Upper lobe of left lung (tissue), 6 donors: ENCODE results near the gene ADAMTSL2. TPM values are rescaled to one million over a fixed set of nuclear protein-coding genes. Genes with fewer than 3 reads are reported as not detected.

Experiments
- ATAC-seq, 2 donors: fragments of 200-7000 bp; cut with Tn5 transposase; one replicate each; pipeline ENCODE4 v1.9.1; 2022; ENCODE audit warnings: mild to moderate bottlenecking in 2 of 2, moderate library complexity in 2 of 2; ENCODE audit not compliant: low FRiP score in 2 of 2
- DNase-seq, 2 donors: peaks; one replicate each; pipeline ENCODE4 v3.0.0-alpha.2; 2019 to 2020
- H3K27ac ChIP-seq, 4 donors: fragments of 200-600 bp; sonication (generic); one replicate each; pipeline ENCODE4 v1.5.1; 2016 to 2019
- H3K27me3 ChIP-seq, 4 donors: fragments of 200-600 bp; sonication (generic); one replicate each; pipeline ENCODE4 v1.5.1; 2017 to 2019
- H3K36me3 ChIP-seq, 4 donors: fragments of 200-600 bp; sonication (generic); one replicate each; pipeline ENCODE4 v1.5.1; 2016 to 2019
- H3K4me1 ChIP-seq, 4 donors: fragments of 200-600 bp; sonication (generic); one replicate each; pipeline ENCODE4 v1.5.1; 2018 to 2019
- H3K4me3 ChIP-seq, 4 donors: fragments of 200-600 bp; sonication (generic); one replicate each; pipeline ENCODE4 v1.5.1; 2017 to 2019; ENCODE audit warnings: mild to moderate bottlenecking in 2 of 4, moderate library complexity in 1 of 4
- H3K9me3 ChIP-seq, 4 donors: fragments of 200-600 bp; sonication (generic); one replicate each; pipeline ENCODE4 v1.5.1; 2018 to 2019
- CTCF ChIP-seq, 6 experiments: fragments of 450-650 bp in 4 of 6; fragments of 200-600 bp in 2 of 6; sonication (generic) in 2 of 6; IDR thresholded peaks; one replicate each; pipeline ENCODE4 v1.5.1; 2016 to 2019; ENCODE audit warnings: antibody characterized with exemption in 6 of 6
- EP300 ChIP-seq, 4 donors: sonication (generic); formaldehyde crosslinking; IDR thresholded peaks; one replicate each; pipeline ENCODE4 v1.5.1; 2017; ENCODE audit warnings: antibody characterized with exemption in 4 of 4, control low read depth in 2 of 4
- POLR2A ChIP-seq, 4 donors: fragments of 450-650 bp; IDR thresholded peaks; one replicate each; pipeline ENCODE4 v1.5.1; 2016 to 2017; ENCODE audit warnings: antibody characterized with exemption in 4 of 4, mild to moderate bottlenecking in 2 of 4
- POLR2AphosphoS5 ChIP-seq, 2 donors: sonication (generic); formaldehyde crosslinking; IDR thresholded peaks; one replicate each; pipeline ENCODE4 v1.5.1; 2017; ENCODE audit warnings: antibody characterized with exemption in 2 of 2
- WGBS, 2 donors: methylation state at CpG; one replicate each; pipeline ENCODE4 v1.1.5; 2017 to 2018; 5-methylcytosine and 5-hydroxymethylcytosine counted together
- total RNA-seq, 6 donors: library from RNA; depleted of rRNA in 4 of 6; stranded (reverse); fragments of >200 nt in 4 of 6; gene quantifications; one replicate each; pipeline versions ENCODE4 v1.1.0 to v1.2.1, GENCODE V29; 2016 to 2021
- donor health status: DM: no; HTN: no; CAD: no; lungs with moderate emphysema.
- donor health status: DM: no; HTN: yes; CAD: no; lungs with severe emphysema.

Gene ADAMTSL2
- total RNA-seq, 6 donors from 2014 or later, result 1.4 to 34.8 (median 19.2) TPM

GRCh38 chr9:133585481-133586351 is 51.2 kb downstream of the ADAMTSL2 start:
- TF ChIP-seq EP300 (IDR thresholded peaks at IDR 0.05), result no peak
- no peak for TF ChIP-seq POLR2A (IDR thresholded peaks at IDR 0.05)
- TF ChIP-seq CTCF (IDR thresholded peaks at IDR 0.05), result no peak
- TF ChIP-seq POLR2AphosphoS5 (IDR thresholded peaks at IDR 0.05), result no peak
- peak in 1 of 2 donors; percentile 52 for DNase-seq
- no peak overlapping the region for H3K4me3 ChIP-seq
- 41 to 57% methylated on average over 22 to 39 of the region's 43 CpGs for WGBS, 2 donors
- H3K27me3 ChIP-seq, result peaks cover 0 to 12% (median 6%) of the 10 kb centered on the region in 4 donors
- no peaks in the 10 kb centered on the region for H3K36me3 ChIP-seq
- no peaks in the 10 kb centered on the region for H3K9me3 ChIP-seq
- no peak for ATAC-seq
- H3K27ac ChIP-seq, result no peak overlapping the region
- H3K4me1 ChIP-seq, result peaks cover 15 to 28% (median 19%) of the 10 kb centered on the region in 4 donors

- Histone ChIP-seq H3K27ac (no peak overlapping the region), H3K9me3 (no peaks in the 10 kb centered on the region), H3K36me3 (no peaks in the 10 kb centered on the region), H3K4me1 (peaks cover 11 to 21% (median 16%) of the 10 kb centered on the region in 4 donors), H3K4me3 (no peak overlapping the region), H3K27me3 (peaks cover 0 to 12% (median 6%) of the 10 kb centered on the region in 4 donors)
- WGBS, 2 donors, result 86 to 88% methylated on average over 3 to 8 of the region's 8 CpGs
- DNase-seq (peak in 1 of 2 donors; percentile 59), ATAC-seq (no peak)
- TF ChIP-seq POLR2AphosphoS5 (IDR thresholded peaks at IDR 0.05), result no peak
- no peak for TF ChIP-seq CTCF (IDR thresholded peaks at IDR 0.05)
- no peak for TF ChIP-seq POLR2A (IDR thresholded peaks at IDR 0.05)
Measured at GRCh38 chr9:133587051-133587450, 52.5 kb downstream of the ADAMTSL2 start.

- Histone ChIP-seq H3K4me3 (no peak overlapping the region), H3K27ac (no peak overlapping the region), H3K36me3 (no peaks in the 10 kb centered on the region), H3K9me3 (no peaks in the 10 kb centered on the region), H3K4me1 (peaks cover 11 to 21% (median 14%) of the 10 kb centered on the region in 4 donors), H3K27me3 (peaks cover 0 to 12% (median 6%) of the 10 kb centered on the region in 4 donors)
- TF ChIP-seq CTCF (IDR thresholded peaks at IDR 0.05) (no peak), POLR2AphosphoS5 (IDR thresholded peaks at IDR 0.05) (no peak), EP300 (IDR thresholded peaks at IDR 0.05) (no peak), POLR2A (IDR thresholded peaks at IDR 0.05) (no peak)
- 94% methylated on average over 6 of the region's 6 CpGs; no CpG with 5 or more reads in 1 of the 2 donors for WGBS, 2 donors
- no peak for ATAC-seq
- DNase-seq, result peak in 1 of 2 donors; percentile 33
Measured at GRCh38 chr9:133587466-133587865, 53.0 kb downstream of the ADAMTSL2 start.

- H3K4me3 ChIP-seq, result no peak overlapping the region
- H3K27ac ChIP-seq, result no peak overlapping the region
- DNase-seq, result peak in 1 of 2 donors; percentile 44
- no peaks in the 10 kb centered on the region for H3K36me3 ChIP-seq
- H3K27me3 ChIP-seq, result peaks cover 0 to 12% (median 6%) of the 10 kb centered on the region in 4 donors
- no peak for ATAC-seq
- H3K4me1 ChIP-seq, result peaks cover 5 to 13% (median 6%) of the 10 kb centered on the region in 4 donors
- WGBS, 2 donors, result 51 to 60% methylated on average over 10 to 19 of the region's 19 CpGs
- H3K9me3 ChIP-seq, result no peaks in the 10 kb centered on the region
- TF ChIP-seq EP300 (IDR thresholded peaks at IDR 0.05) (no peak), CTCF (IDR thresholded peaks at IDR 0.05) (peak; percentile 16 to 64 (median 44))
Measured at GRCh38 chr9:133589454-133590227, 55.1 kb downstream of the ADAMTSL2 start.
